ENCODE results near the gene NARS2.

Gene NARS2

GRCh38 chr11:78441956-78442355, 132.7 kb downstream of the NARS2 start:
- DNase-seq (ENCODE audit: low read depth in 2 of 2): no peak

DNA sequence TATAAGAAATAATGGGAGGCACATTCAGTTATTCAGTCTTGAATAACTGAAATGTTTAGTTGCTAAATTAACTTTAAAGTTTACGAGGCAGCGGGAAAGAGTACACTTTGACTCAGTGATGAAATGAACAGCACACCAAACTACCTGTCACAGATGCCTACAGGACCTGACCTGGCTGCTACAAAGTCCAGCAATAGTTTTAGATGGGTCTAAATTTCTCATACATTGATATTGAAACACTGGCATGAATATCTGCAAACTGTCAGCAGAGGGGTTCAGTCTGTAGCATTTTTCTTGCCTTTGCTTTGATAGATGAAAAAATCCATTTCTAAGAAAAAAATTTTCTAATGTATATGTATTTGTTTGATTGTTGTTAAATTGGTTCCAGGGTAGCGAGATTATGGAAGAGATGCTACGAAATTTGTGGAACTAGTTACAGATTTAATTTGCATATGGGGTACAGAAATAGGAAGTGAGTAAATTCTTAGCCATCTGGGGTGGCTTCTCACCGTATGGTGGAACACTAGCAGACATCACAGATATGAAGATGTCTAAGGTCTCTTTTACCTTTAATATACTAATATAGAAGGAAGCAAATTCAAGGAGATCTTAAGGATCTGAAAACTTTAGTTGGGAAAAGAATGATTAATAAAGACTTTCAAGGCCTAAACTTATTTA, 136.2 kb downstream of the NARS2 start:
- no peak for DNase-seq (ENCODE audit: low read depth in 2 of 2)

GRCh38 chr11:78432956-78433355, 141.7 kb downstream of the NARS2 start:
- no peak for DNase-seq (ENCODE audit: low read depth in 2 of 2)

DNA sequence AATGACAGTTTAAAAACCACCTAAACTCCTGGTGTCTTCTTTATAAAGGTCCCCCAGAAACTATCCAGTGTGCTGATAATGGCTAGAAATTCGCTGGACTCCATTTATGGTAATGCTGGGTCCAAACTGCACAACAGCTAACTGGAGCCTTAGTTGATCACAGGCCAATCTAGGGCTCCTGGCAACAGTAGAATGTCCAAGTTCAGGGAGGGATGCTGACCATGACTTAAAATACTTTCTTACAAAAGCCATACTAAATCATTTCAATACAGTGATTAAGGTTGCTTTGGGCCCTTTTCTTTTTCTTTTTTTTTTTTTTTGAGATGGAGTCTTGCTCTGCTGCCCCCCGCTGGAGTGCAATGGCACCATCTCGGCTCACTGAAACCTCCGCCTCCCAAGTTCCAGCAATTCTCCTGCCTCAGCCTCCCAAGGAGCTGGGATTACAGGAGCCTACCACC, 142.6 kb downstream of the NARS2 start:
- DNase-seq (ENCODE audit: low read depth in 2 of 2): no peak

GRCh38 chr11:78429660-78430059, 145.0 kb downstream of the NARS2 start:
- no peak for DNase-seq (ENCODE audit: low read depth in 2 of 2)

- DNase-seq (ENCODE audit: low read depth in 2 of 2): no peak
These were observed 145.5 kb downstream of the NARS2 start for GRCh38 chr11:78429209-78429608.

GRCh38 chr11:78428773-78429172, 145.9 kb downstream of the NARS2 start:
- DNase-seq (ENCODE audit: low read depth in 2 of 2): no peak

DNA sequence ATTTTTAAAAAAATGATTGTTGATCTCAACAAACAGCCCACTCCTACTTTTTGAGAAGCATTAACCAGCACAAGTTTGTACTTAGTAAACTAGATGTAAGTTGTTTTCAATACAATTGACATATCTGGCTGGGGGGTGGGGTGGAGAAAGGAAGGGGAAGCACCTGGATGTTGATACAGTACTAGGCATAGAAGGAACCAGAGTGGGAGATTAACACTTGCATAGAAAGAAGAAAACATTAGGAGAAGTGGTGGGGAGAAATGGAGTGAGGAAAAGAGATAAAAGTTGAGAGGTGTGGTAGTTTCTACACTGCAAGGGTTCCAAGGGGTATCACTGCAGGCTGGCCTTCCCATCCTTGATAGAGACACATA, 146.4 kb downstream of the NARS2 start:
- no peak for DNase-seq (ENCODE audit: low read depth in 2 of 2)

GRCh38 chr11:78427615-78428265, 146.9 kb downstream of the NARS2 start:
- no peak for DNase-seq (ENCODE audit: low read depth in 2 of 2)

DNA sequence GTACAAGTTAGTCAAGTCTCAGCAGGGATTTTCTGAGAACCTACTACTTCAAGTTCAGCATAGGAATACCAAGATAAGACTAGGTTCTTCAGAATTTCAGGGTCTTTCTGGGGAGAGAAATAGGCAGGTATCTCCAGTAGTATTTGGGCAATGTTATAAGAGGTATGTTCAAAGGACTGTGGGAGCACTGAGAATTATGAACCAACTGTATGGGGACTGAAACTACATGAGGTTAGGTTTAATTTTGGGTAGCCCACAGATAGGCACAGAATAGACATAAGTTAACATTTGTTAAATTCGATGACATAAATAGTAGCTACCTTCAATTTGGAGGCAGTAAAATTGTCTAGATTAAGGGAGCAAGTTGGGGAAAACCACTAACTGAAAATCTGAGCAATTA, 147.8 kb downstream of the NARS2 start:
- DNase-seq (ENCODE audit: low read depth in 2 of 2): no peak

DNA sequence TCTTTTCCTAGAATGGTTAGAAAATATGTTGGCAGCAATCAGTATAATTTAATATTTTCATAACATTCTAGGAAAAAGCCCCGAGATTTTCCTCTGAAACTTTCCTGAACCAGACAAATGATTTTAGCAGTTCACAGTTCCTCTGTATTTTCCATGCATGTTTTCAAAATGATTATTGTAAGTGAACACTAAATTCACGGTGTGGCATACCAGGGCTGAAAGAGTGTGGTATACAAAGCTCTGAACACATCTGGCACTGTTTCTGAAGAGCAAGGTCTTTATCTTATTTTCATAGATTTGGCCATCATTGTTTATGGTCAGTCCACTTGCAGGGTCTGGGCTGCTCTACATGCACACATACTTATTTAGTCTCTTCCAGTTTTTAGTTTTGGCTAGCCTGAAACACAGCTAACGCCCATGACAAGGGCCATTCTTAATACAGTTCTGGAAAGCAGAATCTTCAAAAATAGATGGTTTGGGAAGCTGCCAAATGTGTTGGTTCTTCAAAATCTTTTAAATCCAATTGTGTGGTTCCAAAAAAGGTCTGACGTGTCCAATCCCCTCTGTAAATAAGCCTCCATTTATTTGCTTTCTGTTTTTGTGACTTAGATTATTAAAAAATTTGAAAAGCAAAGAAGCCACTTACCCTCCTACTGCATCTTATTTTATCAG, 149.1 kb downstream of the NARS2 start:
- no peak for DNase-seq (ENCODE audit: low read depth in 2 of 2)

- no peak for DNase-seq (ENCODE audit: low read depth in 2 of 2)
These were observed 150.1 kb downstream of the NARS2 start for GRCh38 chr11:78424334-78425270.

GRCh38 chr11:78423241-78423640, 151.4 kb downstream of the NARS2 start:
- no peak for DNase-seq (ENCODE audit: low read depth in 2 of 2)

- DNase-seq (ENCODE audit: low read depth in 2 of 2): no peak
These were observed 153.9 kb downstream of the NARS2 start for GRCh38 chr11:78420796-78421209.

DNA sequence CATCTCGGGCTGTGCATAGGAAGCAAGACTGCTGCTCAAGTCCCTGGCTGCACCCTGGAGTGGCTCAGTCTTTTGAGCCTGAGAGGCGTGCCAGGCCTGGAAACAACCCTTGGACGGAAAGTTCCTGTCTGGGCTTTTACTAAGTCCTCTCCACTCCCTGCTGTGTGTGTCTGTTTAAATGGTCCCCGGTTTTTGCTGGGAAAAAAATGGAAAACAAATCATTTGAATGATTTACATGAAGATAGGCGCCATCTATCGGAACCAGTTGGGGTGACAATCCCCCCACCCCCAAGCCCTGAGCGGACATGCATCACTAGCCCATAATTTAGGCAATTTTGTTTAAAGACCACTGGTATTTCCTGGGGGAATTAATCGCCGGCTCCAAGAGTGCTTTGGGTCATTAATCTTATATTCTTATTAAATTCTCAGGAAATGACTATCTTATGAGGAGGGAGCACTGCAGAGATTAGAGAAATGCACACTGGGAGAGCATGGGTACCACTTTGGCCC, 154.4 kb downstream of the NARS2 start:
- DNase-seq (ENCODE audit: low read depth in 2 of 2): peak in 1 of 2 donors; percentile 16

- DNase-seq (ENCODE audit: low read depth in 2 of 2): no peak
These were observed 155.3 kb downstream of the NARS2 start for GRCh38 chr11:78419327-78419726.

DNA sequence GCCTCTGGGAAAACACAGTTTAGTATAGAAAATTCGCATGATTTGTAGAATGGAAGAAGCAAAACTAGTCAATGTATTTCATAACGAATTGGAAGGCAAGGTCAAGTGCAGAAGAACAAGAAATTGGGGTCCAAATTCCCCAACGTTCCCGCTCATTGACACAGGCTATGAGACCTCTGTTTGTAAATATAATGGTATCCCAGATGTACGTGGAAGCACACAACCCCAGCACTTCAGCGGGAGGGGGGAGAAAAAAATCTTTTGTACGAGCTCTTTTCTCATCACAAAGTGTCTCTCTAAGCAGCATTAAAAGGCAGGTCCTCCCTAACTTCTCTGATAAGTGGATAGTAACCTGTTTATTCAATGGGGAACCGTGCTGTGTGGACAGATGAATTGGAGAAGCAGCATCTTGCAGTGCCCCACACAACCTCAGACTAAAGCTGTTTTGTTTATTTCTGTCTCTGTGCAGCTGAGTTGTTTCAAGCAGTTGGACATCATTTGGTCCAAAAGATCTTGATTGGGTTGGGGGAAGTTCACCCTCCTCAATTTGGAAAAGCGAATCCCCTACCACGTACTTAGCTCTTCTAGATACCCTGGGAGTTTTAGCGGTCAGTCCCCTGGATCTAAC, 156.0 kb downstream of the NARS2 start:
- no peak for DNase-seq (ENCODE audit: low read depth in 2 of 2)

- DNase-seq (ENCODE audit: low read depth in 2 of 2): peak; percentile 48 to 55
These were observed 156.6 kb downstream of the NARS2 start for GRCh38 chr11:78417888-78418583.

GRCh38 chr11:78417175-78417887, 157.3 kb downstream of the NARS2 start, which contains the start of gene GAB2:
TSS of gene GAB2 (minus strand) at chr11:78417820. CDS start at chr11:78417720, 100 bp downstream.
- DNase-seq (ENCODE audit: low read depth in 2 of 2): no peak
